Endothelial cell of hepatic sinusoid (primary cell): ENCODE measurements around the gene EIF4EBP2.

Source experiments
- in situ Hi-C: cut with HindIII; loops from 2 replicates; pipeline ENCODE4 v1.10.0; 2017; ENCODE audit warnings: low sequenced_read_pairs

Gene EIF4EBP2

DNA sequence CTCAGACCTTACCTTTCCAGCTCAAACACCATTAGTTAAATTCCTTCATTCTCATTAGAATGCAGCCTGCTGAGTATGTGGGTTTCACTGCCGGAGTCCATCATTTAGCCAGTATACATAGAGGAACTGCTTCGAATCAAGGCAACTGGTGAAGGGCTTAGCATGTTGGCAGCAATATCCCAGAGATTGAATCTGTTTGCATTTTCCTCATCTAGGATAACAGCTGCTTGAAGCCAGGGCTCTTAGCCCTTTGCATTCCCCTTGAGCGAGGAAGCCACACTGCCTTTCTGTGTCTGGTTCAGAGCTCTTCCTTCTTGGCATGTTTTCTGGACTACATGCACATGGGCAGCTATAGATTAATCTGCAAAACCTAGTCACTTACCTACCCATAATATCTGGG is 22.9 kb downstream of the EIF4EBP2 start:
- in situ Hi-C loops: loop anchor here (25.0 kb wide), 1 partner anchor 335 kb away; no protein-coding TSS in a partner anchor

DNA sequence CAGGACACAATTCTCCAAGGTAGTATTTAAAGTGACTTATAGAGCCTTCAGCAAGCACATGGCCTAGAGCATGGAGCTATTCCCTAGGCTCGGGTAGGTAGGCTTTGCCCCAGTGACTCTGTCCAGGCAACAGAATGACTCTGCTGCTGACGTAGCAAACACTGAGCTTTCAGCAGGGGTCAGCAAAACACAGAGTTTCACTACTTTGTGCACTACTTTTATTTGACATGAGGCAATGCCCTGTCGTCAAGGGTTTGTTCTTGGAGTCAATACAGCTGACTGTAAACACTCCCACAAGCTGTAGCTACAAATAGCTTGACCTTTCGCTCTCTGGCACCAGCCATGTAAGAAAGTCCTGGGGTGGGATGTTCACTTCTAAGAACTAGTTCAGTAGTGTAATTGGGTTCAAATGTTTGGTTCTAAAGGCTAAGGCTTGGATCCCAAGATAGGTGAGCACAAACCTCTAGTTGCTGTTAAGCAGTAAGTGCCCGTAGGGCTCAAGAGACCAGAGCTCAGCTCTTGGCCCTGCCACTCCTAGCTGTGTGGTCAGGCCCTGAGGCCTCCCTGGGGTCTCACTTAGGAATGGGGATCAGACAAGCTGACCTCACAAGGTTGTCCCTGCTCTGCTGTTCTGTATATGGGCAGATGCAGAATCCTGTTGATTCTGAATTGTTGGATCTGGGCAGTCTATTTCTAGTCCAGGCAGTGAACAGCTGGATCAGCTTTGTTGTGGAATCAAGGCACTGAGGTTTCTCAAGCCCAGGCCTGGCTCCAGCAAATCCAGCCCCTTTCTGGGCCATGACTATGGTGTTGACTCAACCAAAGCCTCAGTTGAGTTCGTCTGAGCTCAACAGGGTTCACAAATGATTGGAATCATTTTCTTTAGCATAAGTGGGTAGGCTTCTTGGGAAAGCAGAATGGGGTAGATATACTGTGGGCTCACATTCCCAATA is 26.8 kb downstream of the EIF4EBP2 start:
- in situ Hi-C loops: loop anchor here (5.0 to 25.0 kb wide), 2 partner anchors 98 to 332 kb away; no protein-coding TSS in a partner anchor

DNA sequence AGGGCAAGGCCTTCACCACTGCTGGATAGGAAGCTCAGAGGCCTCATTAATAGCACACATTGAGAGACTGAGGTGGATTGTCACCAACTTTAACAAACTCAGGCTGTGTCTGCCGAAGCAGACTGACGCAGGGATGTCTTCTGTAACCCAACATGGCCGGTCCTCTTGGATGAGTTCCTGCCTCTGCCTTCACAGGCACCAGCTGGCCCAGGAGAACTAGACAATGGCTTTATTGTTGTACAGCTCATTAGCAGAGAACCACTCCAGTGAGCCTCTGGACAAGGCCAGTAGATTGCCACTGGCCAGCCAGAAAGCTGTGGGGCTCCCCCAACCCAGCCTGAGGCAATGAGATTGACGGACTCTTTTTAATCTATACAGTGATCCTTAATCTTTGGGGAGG is 28.2 kb downstream of the EIF4EBP2 start:
- in situ Hi-C loops: loop anchor here (5.0 to 25.0 kb wide), 2 partner anchors 100 to 330 kb away; no protein-coding TSS in a partner anchor

GRCh38 chr10:70432561-70433263 is 28.8 kb downstream of the EIF4EBP2 start:
- in situ Hi-C loops: loop anchor here (5.0 to 25.0 kb wide), 2 partner anchors 100 to 330 kb away; no protein-coding TSS in a partner anchor

GRCh38 chr10:70433581-70434280 is 29.8 kb downstream of the EIF4EBP2 start:
- in situ Hi-C loops: loop anchor here (5.0 to 25.0 kb wide), 2 partner anchors 101 to 329 kb away; no protein-coding TSS in a partner anchor

- in situ Hi-C loops: loop anchor here (25.0 kb wide), 1 partner anchor 327 kb away; no protein-coding TSS in a partner anchor
Observed at GRCh38 chr10:70435241-70436085, 31.5 kb downstream of the EIF4EBP2 start.

- in situ Hi-C loops: loop anchor here (25.0 kb wide), 1 partner anchor 325 kb away; no protein-coding TSS in a partner anchor
Observed at GRCh38 chr10:70437721-70438120, 33.8 kb downstream of the EIF4EBP2 start.

- in situ Hi-C loops: loop anchor here (25.0 kb wide), 1 partner anchor 322 kb away; no protein-coding TSS in a partner anchor
Observed at GRCh38 chr10:70440296-70441160, 36.6 kb downstream of the EIF4EBP2 start.

DNA sequence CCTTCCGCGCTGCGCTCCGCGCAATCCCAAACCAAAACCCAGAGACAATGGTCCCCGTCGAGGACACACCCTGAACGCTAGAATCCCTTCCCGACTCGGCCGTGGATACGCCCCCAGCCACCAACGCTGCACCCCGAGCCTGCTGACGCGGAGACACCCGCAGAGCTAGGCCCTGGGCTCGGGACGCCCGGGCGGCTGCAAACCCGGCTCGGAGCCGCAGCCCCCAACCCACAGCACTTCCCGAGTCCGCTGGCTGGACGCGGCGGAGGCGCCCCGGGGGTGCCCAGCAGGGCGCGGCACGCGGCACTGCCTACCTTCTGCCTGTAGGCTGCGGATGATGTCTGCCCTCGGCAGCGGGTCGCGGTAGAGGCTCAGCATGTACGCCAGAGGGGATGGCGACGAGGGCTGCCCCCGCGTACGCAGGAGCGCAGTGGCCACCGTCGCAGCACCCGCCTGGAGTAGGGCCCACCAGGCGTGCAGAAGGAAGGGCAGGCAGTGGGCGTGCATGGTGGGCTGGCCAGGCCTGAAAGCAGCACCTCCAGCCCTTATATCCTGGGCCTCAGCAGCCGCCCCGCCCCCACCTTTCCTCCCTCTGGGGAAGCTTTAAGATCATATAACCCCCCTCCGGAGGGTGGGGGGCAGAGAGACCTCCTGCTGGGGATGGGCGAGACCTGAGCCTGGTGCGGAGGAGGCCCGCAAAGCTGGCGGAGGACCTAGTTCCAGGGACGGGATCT is 37.4 kb downstream of the EIF4EBP2 start, which contains the start of gene NODAL:
TSS of gene NODAL (minus strand) at position 521 of the 734 bp plus-strand sequence. CDS start at position 507, 14 bp downstream.
- in situ Hi-C loops: loop anchor here (25.0 kb wide), 1 partner anchor 321 kb away; no protein-coding TSS in a partner anchor

DNA sequence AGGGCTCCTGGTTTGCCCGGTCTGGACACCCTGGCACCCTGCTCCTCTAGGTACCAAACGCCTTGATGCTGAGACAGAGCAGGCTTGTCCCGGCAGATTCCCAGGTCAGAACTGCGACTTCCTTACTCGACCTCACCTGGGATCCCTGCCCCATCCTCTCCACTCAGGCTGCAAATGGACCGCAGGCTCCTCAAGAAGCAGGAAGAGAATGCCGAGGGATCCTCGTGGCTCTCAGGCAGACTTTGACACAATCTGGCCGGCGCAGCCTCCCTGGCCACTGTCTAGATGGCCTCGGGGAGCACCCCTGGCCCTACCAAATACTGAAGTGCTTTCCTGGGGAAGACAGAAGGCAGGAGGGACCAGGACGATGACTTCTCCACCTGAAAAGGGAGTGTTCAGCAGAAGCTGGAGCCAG is 38.0 kb downstream of the EIF4EBP2 start:
- in situ Hi-C loops: loop anchor here (25.0 kb wide), 1 partner anchor 320 kb away; no protein-coding TSS in a partner anchor

DNA sequence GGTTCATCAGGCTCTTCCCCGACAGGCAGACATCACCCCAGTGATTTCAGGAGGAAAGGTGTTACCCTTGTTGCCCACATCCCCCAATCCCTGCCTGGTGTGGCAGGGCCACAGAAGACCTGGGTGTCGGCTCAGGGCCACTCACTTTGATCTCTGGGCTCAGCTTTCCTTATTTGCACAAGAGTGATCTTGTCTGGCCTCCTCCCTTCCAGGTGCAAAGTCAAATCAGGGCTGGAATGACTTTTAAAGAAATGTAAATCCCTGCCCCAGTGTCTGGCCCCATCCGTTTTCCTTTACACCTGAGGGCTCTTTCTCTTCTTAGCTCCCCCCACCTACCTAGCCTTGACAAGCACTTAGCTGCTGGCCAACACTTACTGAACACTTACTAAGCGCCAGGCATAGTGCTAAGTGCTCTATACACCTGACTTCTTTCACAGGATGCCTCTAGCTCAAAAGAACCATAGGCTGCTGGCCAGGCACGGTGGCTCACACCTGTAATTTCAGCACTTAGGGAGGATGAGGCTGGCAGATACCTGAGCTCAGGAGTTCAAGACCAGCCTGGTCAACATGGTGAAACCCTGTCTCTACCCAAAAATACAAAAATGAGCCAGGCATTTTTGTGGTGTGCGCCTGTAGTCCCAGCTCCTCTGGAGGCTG is 38.5 kb downstream of the EIF4EBP2 start:
- in situ Hi-C loops: loop anchor here (25.0 kb wide), 1 partner anchor 320 kb away; no protein-coding TSS in a partner anchor

GRCh38 chr10:70444744-70445143 is 40.8 kb downstream of the EIF4EBP2 start:
- in situ Hi-C loops: loop anchor here (25.0 kb wide), 1 partner anchor 318 kb away; no protein-coding TSS in a partner anchor

DNA sequence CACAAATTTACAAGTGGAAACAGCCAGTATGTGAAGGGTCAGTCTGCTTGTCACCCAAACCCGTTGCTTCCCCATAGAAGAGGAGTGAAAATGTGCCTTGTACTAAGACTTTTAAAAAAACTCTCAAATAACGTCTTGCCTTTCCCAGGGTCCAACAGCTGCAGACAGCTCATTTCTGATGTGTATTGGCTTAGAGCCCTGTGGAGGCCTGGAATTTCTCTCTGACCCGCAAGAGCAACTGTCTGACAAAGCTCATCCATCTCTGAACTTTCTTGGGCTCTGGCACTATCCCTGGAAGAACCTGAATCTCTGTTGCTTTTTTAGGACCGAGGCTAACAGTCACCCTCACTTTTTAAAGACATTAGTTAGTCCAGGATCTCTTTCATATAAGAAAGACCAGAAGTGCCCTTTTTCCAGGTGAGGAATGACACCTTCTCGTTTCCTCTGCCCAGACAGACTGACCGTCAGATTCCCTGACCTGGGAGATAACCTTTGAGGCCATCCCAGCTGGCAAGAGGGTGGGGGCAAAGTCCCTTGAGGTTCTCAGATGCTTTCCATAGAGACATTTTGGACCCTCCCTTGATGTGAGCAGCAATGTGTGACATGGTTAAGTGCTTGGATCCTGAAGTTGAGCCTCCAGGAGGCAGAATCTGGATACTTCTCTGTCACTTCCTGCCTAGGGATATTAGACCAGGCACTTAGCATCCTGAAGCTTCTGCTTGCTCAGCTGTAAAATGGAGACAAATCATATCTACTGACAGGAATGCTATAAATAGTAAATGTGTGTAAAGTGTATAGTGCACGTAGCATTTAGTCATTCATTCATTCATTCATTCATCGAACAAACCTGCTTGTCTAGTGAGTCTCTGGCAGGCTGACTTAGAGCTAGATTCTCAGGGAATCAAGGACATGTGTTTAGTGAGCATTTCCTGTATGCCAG is 42.0 kb downstream of the EIF4EBP2 start:
- in situ Hi-C loops: loop anchor here (25.0 kb wide), 1 partner anchor 316 kb away; no protein-coding TSS in a partner anchor

GRCh38 chr10:70448236-70448635 is 44.3 kb downstream of the EIF4EBP2 start:
- in situ Hi-C loops: loop anchor here (25.0 kb wide), 1 partner anchor 314 kb away; no protein-coding TSS in a partner anchor

GRCh38 chr10:70455213-70455630 is 51.3 kb downstream of the EIF4EBP2 start:
- in situ Hi-C loops: no loop called here

- in situ Hi-C loops: no loop called here
Observed at GRCh38 chr10:70456164-70456563, 52.2 kb downstream of the EIF4EBP2 start.
